ENCODE results near the gene ZBTB40.

DNA sequence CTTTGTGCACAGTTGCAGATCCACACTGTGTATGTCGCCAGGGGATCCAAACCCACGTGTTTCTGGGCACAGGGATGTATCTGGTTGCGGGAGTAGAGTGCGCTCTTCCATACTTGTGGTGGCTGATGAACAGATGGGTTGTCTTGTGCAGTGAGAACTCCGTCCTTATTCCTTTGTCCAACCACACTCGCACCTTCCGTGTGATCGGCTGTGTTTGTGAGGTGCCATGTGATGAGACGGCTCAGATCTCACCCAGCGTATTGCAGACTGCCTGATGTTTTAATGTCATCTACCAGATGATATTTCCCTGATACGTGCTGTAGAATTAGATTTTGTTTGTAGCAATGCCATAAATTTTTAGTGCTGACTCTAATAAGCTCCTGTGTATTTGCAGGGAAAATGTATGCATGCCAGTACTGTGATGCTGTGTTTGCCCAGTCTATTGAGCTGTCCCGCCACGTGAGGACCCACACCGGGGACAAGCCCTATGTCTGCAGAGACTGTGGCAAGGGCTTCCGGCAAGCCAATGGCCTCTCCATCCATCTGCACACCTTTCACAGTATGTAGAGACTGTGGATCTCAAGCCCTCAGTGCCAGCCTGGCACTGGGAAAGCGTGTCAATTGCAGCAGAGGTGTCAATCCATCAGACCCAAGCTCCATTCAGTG is 65.4 kb downstream of the ZBTB40 start:
- TF ChIP-seq, protein P1, sequence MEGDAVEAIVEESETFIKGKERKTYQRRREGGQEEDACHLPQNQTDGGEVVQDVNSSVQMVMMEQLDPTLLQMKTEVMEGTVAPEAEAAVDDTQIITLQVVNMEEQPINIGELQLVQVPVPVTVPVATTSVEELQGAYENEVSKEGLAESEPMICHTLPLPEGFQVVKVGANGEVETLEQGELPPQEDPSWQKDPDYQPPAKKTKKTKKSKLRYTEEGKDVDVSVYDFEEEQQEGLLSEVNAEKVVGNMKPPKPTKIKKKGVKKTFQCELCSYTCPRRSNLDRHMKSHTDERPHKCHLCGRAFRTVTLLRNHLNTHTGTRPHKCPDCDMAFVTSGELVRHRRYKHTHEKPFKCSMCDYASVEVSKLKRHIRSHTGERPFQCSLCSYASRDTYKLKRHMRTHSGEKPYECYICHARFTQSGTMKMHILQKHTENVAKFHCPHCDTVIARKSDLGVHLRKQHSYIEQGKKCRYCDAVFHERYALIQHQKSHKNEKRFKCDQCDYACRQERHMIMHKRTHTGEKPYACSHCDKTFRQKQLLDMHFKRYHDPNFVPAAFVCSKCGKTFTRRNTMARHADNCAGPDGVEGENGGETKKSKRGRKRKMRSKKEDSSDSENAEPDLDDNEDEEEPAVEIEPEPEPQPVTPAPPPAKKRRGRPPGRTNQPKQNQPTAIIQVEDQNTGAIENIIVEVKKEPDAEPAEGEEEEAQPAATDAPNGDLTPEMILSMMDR (IDR thresholded peaks at IDR 0.05; ENCODE audit: low read depth, low read length), result no peak
- no peak for TF ChIP-seq EZH2phosphoT487 (IDR thresholded peaks at IDR 0.05; ENCODE audit: low read depth)

Measured in OCI-LY3 (cell line).